GM21619 (cell line): ENCODE results near the gene TMEM139.

Experiments
- ATAC-seq: cut with Tn5 transposase; IDR thresholded peaks from one replicate; pipeline ENCODE4 v1.9.1; 2021; ENCODE audit not compliant: unreplicated experiment

TMEM139 gene

GRCh38 chr7:143321734-143322133, 37.0 kb downstream of the TMEM139 start:
- no peak for ATAC-seq

DNA sequence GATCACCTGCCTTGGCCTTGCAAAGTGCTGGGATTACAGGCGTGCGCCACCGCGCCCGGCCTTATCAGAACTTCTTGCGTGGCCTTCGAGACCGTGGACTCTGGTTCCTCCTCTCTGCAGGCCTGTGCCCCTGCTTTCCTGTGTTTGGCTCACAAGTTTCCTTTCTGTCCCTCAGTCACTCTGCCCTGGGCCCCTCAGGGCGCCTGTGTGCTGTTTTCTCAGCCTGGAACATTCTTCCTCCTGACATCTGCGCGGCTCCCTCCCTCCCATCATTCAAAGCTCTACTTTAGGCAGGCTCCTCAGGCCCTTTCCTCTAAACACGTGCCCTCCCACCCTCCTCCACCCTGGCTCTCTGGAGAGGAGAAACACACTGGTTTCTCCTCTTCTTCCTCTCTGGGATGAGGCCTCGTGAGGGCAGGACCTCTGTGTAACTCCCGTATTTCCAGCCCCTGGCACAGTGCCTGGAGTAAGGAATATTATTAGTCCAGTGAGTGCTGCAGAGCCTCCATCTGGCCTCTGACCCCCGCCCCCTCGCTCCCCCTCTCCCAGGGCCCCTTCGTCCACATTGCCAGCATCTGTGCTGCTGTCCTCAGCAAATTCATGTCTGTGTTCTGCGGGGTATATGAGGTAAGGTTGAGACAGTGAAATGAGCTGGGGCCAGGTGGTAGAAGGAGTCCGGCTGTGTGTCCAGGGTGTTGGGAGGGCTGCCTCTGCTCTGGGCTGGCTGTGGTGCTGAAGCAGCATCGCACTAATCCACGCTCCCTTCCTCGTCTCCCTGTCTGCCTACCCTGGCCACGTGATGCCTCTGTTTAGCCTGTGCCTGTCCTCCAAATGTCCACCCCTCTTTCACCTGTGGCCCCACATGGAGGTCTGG, 38.2 kb downstream of the TMEM139 start:
- no peak for ATAC-seq

DNA sequence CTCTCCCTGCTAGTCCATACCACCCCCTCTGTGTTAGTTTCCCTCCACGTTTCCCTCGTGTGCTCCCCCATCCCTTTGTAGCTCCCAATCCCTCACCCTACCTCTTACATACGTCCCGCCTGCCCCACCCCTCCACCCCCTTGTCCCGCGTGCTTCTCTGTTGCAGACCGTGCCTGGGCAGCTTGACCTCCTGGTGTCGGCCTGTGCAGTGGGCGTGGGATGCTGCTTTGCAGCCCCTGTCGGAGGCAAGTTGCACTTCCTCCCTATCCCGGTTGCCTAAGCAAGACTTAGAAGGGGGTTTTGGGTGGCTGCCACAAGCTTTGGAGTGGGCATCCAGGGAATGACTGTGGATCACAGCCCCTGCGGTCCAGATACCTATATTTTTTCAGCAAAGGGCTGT, 38.9 kb downstream of the TMEM139 start:
- no peak for ATAC-seq

GRCh38 chr7:143325240-143325639, 40.5 kb downstream of the TMEM139 start:
- ATAC-seq = peak; percentile 69

- no peak for ATAC-seq
These were observed 43.1 kb downstream of the TMEM139 start for GRCh38 chr7:143327903-143328302.

DNA sequence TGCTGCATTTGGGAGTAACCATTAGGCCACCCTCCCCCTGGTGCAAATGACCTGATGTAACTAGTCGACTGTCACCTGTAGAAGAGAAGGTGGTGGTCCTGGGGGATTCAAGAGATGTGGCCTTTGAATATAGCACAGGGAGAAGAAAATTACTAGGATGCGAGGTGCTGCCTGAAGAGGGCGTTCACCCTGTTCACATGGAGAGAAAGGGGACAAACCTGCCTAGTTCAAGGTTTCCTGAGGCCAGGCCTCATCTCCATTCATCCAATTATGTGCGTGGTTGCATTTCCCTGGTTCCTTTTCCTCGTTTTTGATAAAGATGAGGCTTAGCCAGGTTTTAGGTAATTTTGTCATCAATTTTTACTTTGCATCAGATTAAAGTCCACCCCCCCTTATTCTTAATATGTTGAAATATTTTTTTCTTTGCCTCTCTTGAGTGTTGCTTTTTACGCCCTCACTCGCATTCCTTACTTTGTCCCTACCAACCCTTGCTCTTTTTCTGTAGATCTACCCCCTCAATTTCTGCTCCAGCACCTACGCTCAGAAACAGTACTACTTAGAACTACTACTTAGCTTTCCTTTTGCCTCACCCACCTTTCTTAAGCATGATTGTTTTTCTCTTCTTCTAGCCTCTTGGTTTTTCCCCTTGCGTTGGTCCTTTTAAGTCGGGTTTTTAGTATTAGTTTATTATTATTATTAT, 44.9 kb downstream of the TMEM139 start:
- ATAC-seq = no peak

DNA sequence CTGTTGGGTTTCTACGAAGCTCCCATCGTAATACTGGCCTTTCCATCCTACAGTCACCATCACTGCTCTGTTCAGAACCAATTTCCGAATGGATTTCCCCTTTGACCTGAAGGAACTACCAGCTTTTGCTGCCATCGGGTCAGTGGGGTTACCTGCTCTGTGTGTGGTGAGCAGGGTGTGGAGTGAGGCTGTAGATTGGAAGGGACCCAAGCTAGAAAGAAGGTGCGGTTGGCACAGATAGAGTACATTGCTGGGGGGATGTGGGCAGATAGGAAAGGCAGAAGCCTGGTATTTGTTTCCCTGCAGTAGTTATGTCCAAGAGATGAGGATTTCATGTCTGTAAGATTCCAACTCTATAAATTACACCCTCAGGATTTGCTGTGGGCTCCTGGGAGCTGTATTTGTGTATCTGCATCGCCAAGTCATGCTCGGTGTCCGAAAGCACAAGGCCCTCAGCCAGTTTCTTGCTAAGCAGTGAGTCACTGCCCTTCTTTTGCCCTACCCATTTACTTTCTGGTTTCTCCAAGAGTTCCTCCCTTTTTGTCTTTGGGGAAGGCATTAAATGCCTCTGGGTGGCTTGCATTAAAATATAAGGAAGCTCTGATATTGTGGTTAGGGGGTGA, 46.5 kb downstream of the TMEM139 start:
- ATAC-seq = no peak

- ATAC-seq = no peak
These were observed 49.5 kb downstream of the TMEM139 start for GRCh38 chr7:143334244-143334643.

DNA sequence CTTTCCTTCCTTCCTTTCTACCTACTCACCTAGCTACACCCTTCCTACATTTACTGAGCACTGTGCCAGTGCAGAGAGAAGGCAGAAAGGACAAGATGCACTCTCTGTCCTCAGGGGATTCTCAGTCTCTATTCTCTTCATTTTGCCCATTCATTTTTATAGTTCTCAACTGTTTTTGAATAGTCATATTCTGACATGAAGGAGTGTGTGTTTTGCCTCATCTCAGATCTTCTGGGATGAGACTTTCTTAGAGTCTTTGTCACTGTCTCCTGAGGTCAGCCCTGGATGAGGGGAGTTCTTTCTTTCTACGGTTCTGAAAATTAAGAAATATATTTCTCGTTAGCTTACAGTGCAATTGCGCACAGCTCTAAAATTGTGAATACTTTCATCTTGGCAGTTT, 52.5 kb downstream of the TMEM139 start:
- no peak for ATAC-seq
